SJCRH30 (cell line): ENCODE data around the gene LHFPL4. TPM values are rescaled to one million over a fixed set of nuclear protein-coding genes. Genes with fewer than 3 reads are reported as not detected.
"Not testable (repeated sequence)": the region's sequence is repeated elsewhere in the genome, so short reads cannot be mapped to it uniquely, and the experiment has no call there.

ENCODE experiments used
- DNase-seq, 2 experiments: peaks; one replicate each; pipeline ENCODE4 v3.0.0-alpha.2; 2015 to 2020
- H3K27ac ChIP-seq: fragments of 250-450 bp; sonication (Bioruptor Pico); 2 replicates; pipeline ENCODE4 v1.5.1; 2020; ENCODE audit warnings: mild to moderate bottlenecking, moderate library complexity
- H3K27me3 ChIP-seq: fragments of 250-450 bp; sonication (Bioruptor Pico); 2 replicates; pipeline ENCODE4 v1.5.1; 2020; ENCODE audit warnings: mild to moderate bottlenecking, moderate library complexity
- H3K36me3 ChIP-seq: fragments of 250-450 bp; sonication (Bioruptor Pico); 2 replicates; pipeline ENCODE4 v1.5.1; 2020; ENCODE audit warnings: mild to moderate bottlenecking, moderate library complexity
- H3K4me1 ChIP-seq: fragments of 250-450 bp; sonication (Bioruptor Pico); 2 replicates; pipeline ENCODE4 v1.5.1; 2020; ENCODE audit warnings: mild to moderate bottlenecking, moderate library complexity
- H3K4me3 ChIP-seq: fragments of 250-450 bp; sonication (Bioruptor Pico); 2 replicates; pipeline ENCODE4 v1.5.1; 2020; ENCODE audit warnings: mild to moderate bottlenecking, moderate library complexity
- H3K9me3 ChIP-seq: fragments of 250-450 bp; sonication (Bioruptor Pico); replicated peaks from 2 replicates; pipeline ENCODE4 v1.5.1; 2020; ENCODE audit warnings: mild to moderate bottlenecking, moderate library complexity
- total RNA-seq: library from RNA; depleted of rRNA; stranded (reverse); fragments of >200 nt; shearing (Covaris generic); gene quantifications from 2 replicates; pipeline ENCODE4 v1.2.3, GENCODE V29; 2014

LHFPL4 gene
- total RNA-seq, 1 experiment from 2014 or later, result not detected

DNA sequence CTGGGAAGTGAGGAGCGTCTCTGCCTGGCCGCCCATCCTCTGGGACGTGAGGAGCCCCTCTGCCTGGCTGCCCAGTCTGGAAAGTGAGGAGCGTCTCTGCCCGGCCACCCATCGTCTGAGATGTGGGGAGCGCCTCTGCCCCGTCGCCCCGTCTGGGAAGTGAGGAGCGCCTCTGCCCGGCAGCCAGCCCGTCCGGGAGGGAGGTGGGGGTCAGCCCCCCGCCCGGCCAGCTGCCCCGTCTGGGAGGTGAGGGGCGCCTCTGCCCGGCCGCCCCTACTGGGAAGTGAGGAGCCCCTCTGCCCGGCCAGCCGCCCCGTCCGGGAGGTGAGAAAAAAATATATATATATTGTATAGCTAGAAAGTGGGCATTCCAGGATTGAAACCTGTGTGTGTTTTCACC is 6.4 kb upstream of the LHFPL4 start:
- H3K9me3 ChIP-seq, H3K36me3 ChIP-seq, H3K4me3 ChIP-seq, H3K4me1 ChIP-seq, DNase-seq, H3K27ac ChIP-seq, H3K27me3 ChIP-seq: not testable (repeated sequence)

DNA sequence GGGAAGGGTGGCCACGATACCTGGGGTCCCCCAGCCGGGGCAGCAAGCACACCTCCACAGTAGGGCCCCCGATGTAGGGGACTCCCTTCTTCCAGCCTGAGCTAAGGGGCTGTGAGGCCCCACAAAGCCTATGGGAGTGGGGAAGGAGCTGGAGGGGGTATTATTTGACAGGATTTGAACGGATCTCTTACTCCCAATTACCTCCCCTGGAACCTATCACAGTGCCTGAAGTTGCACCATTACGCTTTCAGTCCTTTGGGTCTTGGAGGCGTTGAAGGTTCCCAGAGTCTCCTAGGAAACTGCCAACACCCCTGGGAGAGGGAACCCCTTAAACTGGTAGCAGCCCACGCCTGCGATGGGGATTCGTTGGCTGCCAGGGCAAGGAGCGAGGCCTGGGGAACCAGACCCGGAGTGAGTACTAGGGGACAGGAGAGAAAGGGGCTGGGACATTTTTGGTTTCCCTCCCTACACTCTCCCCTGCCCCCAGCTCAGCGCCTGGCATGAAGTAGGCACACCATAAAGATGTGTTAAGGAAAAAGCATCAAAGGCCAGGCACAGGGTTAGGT is 409 bp upstream of the LHFPL4 start:
- Histone ChIP-seq H3K9me3 (no peaks in the 10 kb centered on the region), H3K27ac (no peak overlapping the region), H3K36me3 (no peaks in the 10 kb centered on the region), H3K4me3 (no peak overlapping the region), H3K4me1 (no peaks in the 10 kb centered on the region), H3K27me3 (no peaks in the 10 kb centered on the region)
- no peak for DNase-seq

- Histone ChIP-seq H3K4me1 (no peaks in the 10 kb centered on the region), H3K9me3 (no peaks in the 10 kb centered on the region), H3K36me3 (no peaks in the 10 kb centered on the region), H3K27me3 (no peaks in the 10 kb centered on the region), H3K4me3 (no peak overlapping the region), H3K27ac (no peak overlapping the region)
- peak; percentile 9 to 20 for DNase-seq
Observed at GRCh38 chr3:9552252-9552999, 1.2 kb downstream of the LHFPL4 start.

GRCh38 chr3:9550999-9551398 is 2.6 kb downstream of the LHFPL4 start:
- DNase-seq, result no peak
- H3K27ac ChIP-seq, result no peak overlapping the region
- no peak overlapping the region for H3K4me3 ChIP-seq
- no peaks in the 10 kb centered on the region for H3K36me3 ChIP-seq
- no peaks in the 10 kb centered on the region for H3K27me3 ChIP-seq
- no peaks in the 10 kb centered on the region for H3K9me3 ChIP-seq
- no peaks in the 10 kb centered on the region for H3K4me1 ChIP-seq

DNA sequence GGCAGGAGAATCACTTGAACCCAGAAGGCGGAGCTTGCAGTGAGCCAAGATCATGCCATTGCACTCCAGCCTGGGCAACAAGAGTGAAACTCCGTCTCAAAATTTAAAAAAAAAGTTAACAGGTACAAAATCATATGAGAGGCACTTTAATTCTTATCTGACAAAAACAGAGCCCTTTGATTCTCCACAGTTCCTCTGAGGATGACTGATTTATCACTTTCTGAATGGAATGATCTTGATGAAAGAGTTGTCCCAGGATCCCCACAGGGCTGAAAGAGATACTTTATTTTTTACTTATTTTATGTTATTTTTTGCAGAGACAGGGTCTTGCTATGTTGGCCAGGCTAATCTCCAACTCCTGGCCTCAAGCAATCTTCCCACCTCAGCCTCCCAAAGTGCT is 4.0 kb downstream of the LHFPL4 start:
- Histone ChIP-seq H3K4me3 (no peak overlapping the region), H3K27me3 (no peaks in the 10 kb centered on the region), H3K4me1 (no peaks in the 10 kb centered on the region), H3K27ac (no peak overlapping the region), H3K9me3 (no peaks in the 10 kb centered on the region), H3K36me3 (no peaks in the 10 kb centered on the region)
- no peak for DNase-seq

- Histone ChIP-seq H3K27ac (no peak overlapping the region), H3K4me1 (no peaks in the 10 kb centered on the region), H3K4me3 (no peak overlapping the region), H3K27me3 (no peaks in the 10 kb centered on the region), H3K9me3 (no peaks in the 10 kb centered on the region), H3K36me3 (no peaks in the 10 kb centered on the region)
- no peak for DNase-seq
Observed at GRCh38 chr3:9548991-9549390, 4.6 kb downstream of the LHFPL4 start.

DNA sequence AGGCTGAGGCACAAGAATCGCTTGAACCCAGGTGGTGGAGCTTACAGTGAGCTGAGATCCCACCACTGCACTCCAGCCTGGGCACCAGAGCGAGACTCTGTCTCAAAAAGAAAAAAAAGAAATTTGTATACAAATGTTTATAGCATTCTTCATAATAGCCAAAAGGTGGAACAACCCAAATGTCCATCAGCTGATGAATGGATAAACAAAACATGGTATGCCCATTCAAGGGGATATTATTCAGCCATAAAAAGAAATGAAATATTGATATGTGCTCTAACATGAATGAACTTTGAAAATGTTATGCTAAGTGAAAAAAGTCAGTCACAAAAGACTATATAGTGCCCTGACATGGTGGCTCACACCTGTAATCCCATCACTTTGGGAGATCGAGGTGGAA is 11.4 kb downstream of the LHFPL4 start:
- no peaks in the 10 kb centered on the region for H3K4me1 ChIP-seq
- DNase-seq, result no peak
- H3K27ac ChIP-seq, result no peak overlapping the region
- H3K36me3 ChIP-seq, result no peaks in the 10 kb centered on the region
- H3K4me3 ChIP-seq, result no peak overlapping the region
- H3K9me3 ChIP-seq, result no peaks in the 10 kb centered on the region
- no peaks in the 10 kb centered on the region; the same call in 1 of the 2 replicates for H3K27me3 ChIP-seq

DNA sequence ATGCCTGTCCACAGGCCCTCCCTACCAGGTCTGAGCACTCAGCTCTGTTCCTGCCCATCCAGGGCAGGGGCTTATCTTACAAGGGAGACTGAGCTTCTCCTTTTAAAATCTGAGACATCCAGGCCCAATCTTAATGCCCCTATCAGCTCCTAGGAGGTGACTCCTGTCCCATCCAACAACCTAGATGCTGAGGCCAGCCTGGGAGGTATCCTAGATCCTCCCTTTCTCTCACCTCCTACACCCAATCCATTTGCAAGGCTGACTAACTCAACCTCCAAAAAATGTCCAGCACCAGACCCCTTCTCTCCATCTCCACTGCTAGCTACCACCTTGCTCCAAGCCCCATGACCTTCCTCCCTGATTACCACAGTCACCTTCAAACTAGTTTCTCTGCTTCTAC is 17.4 kb downstream of the LHFPL4 start:
- DNase-seq, result no peak
- no peaks in the 10 kb centered on the region for H3K36me3 ChIP-seq
- H3K4me1 ChIP-seq, result no peaks in the 10 kb centered on the region
- H3K4me3 ChIP-seq, result no peak overlapping the region
- no peak overlapping the region for H3K27ac ChIP-seq
- no peaks in the 10 kb centered on the region for H3K9me3 ChIP-seq
- H3K27me3 ChIP-seq, result no peaks in the 10 kb centered on the region; the same call in 1 of the 2 replicates

GRCh38 chr3:9534429-9534828 is 19.2 kb downstream of the LHFPL4 start:
- H3K27ac ChIP-seq, result no peak overlapping the region
- no peaks in the 10 kb centered on the region for H3K36me3 ChIP-seq
- no peak for DNase-seq
- no peaks in the 10 kb centered on the region for H3K4me1 ChIP-seq
- H3K9me3 ChIP-seq, result no peaks in the 10 kb centered on the region
- no peak overlapping the region for H3K4me3 ChIP-seq
- no peaks in the 10 kb centered on the region for H3K27me3 ChIP-seq

DNA sequence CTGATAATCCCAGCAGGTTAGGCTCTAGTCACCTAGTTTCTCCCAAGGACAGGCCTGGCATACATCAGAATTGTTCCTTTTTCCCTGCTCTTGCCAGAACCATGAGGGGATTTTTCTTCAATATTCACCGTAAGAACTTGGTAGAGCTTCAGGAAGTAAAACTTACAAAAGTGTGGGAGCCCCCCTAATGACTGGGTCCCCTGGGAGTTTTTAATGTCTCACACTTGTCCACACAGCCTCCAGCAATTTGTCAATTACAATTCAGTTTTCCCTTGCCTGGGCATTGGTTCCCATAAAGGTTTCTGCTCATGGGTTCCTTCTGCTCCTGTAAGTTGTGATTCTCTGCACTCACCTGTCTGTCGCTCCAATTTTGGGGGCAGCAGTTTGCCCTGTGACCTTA is 28.5 kb downstream of the LHFPL4 start:
- Histone ChIP-seq H3K4me1 (no peaks in the 10 kb centered on the region), H3K4me3 (no peak overlapping the region), H3K9me3 (no peaks in the 10 kb centered on the region), H3K27ac (no peak overlapping the region), H3K36me3 (no peaks in the 10 kb centered on the region), H3K27me3 (peaks cover 6% of the 10 kb centered on the region; the same call in 1 of the 2 replicates)
- DNase-seq, result no peak

- no peak for DNase-seq
- Histone ChIP-seq H3K36me3 (no peaks in the 10 kb centered on the region), H3K27ac (no peak overlapping the region)
Observed at GRCh38 chr3:9514956-9515355, 38.7 kb downstream of the LHFPL4 start.

DNA sequence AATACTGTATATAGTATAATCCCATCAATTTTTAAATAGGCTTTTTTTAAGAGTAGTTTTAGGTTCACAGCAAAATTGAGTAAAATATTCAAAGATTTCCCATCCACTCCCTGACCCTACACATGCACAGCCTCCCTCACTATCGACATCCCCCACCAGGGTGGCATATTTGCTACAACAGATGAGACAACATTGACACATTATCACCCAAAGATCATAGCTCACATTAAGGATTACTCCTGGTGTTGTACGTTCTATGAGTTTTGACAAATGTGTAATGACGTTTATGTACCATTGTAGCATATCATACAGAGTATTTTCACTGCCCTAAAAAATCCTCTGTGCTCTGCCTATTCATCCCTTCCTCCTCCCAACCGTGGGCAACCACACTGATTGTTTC is 39.3 kb downstream of the LHFPL4 start:
- H3K4me3 ChIP-seq, result no peak overlapping the region
- no peaks in the 10 kb centered on the region for H3K36me3 ChIP-seq
- no peak for DNase-seq
- no peaks in the 10 kb centered on the region for H3K9me3 ChIP-seq
- no peaks in the 10 kb centered on the region for H3K27me3 ChIP-seq
- no peak overlapping the region for H3K27ac ChIP-seq
- no peaks in the 10 kb centered on the region for H3K4me1 ChIP-seq

More at GRCh38 chr3:9514956-9515355, 38.7 kb downstream of the LHFPL4 start:
- H3K9me3 ChIP-seq, result no peaks in the 10 kb centered on the region
- no peak overlapping the region for H3K4me3 ChIP-seq
- no peaks in the 10 kb centered on the region for H3K4me1 ChIP-seq
- no peaks in the 10 kb centered on the region for H3K27me3 ChIP-seq

DNA sequence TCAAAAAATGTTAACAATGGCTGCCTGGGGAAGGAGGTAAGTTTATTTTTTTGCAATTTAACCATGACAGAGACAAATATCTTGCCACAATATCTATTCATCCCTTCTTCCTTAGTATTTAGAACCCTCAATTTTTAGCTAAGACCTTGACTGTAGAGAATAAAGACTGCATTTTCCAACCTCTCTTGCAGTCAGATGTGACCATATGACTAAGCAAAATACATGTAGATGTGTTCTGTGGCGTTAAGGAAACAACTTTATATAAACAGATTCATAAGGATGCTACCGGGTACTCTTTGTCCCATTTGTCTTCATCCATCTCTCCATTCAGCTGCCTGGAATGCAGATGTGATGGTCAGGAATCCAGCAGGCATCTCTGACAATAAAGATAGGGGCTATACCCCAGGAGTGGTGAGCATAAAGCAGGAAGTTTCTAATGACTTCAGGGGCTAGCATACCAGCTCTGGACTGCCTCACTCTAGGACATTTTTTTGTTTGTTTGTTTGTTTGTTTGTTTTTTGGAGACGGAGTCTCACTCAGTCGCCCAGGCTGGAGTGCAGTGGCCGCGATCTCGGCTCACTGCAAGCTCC is 41.1 kb downstream of the LHFPL4 start:
- Histone ChIP-seq H3K9me3 (no peaks in the 10 kb centered on the region), H3K27me3 (no peaks in the 10 kb centered on the region), H3K27ac (no peak overlapping the region), H3K4me1 (no peaks in the 10 kb centered on the region), H3K36me3 (no peaks in the 10 kb centered on the region), H3K4me3 (no peak overlapping the region)
- no peak for DNase-seq

DNA sequence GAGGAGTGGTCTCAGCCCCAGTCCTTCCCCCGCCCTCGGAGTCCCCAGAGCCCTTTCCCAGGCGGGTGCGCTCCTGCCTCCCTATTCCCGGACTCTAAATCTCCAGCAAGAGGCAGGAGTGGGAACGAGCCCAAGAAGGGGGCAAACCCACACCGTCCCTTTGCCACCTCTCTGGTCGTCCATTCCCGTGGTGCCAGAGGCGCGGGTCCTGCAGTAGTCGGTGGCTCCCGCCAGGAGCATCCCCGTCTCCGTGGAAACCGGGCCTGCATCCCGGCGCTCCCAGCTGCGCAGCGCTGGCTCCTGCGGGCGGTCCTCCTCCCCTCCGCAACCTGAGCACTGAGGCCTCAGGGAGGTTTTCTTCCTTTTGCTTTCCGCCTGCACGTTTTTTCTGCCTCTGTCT is 44.8 kb downstream of the LHFPL4 start:
- Histone ChIP-seq H3K27ac (no peak overlapping the region), H3K27me3 (no peaks in the 10 kb centered on the region; the same call in 1 of the 2 replicates), H3K36me3 (no peaks in the 10 kb centered on the region), H3K4me1 (no peaks in the 10 kb centered on the region), H3K9me3 (no peaks in the 10 kb centered on the region), H3K4me3 (no peak overlapping the region)
- DNase-seq, result no peak
